ENCODE results near the gene KCNK4. TPM values are rescaled to one million over a fixed set of nuclear protein-coding genes. Genes with fewer than 3 reads are reported as not detected.

Gene KCNK4
- total RNA-seq, 1 experiment from 2014 or later = 0.28 TPM

DNA sequence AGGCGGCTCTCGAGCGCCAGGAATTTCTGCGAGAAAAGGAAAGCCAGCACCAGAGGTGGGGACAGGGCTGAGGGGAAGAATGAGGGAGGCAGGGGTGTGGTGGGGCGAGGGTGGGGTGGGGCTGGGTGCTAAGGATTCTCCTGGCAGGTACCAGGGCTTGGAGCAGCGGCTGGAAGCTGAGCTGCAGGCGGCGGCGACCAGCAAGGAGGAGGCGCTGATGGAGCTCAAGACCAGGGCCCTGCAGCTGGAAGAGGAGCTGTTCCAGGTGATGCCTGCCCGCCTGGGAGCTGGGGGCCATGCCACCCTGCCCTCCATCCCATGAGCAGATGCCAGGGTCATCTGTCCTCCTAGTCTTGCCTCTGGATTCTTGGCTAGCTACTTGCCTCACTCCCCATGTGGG lies 58.3 kb downstream of the KCNK4 start:
- WGBS (ENCODE audit: extremely low coverage, insufficient read length, low lambda C conversion rate) = no CpG with 5 or more reads among the region's 11 CpGs
- no peak overlapping the region for H4K5ac ChIP-seq (ENCODE audit: insufficient read length, low read depth, low read length)

More for the DNA sequence above, 58.3 kb downstream of the KCNK4 start:
- H3K79me1 ChIP-seq (ENCODE audit: insufficient read depth, low read depth, low read length, poor library complexity, severe bottlenecking) = no peaks in the 10 kb centered on the region
- H3K79me2 ChIP-seq (ENCODE audit: insufficient read depth, low read length) = no peaks in the 10 kb centered on the region
- H3K4me1 ChIP-seq (ENCODE audit: insufficient read depth, low read length) = peaks cover 2% of the 10 kb centered on the region; the same call in 1 of the 2 replicates
- no peak overlapping the region for H3K23ac ChIP-seq (ENCODE audit: insufficient read length, low read depth, low read length)
- H3K14ac ChIP-seq (ENCODE audit: insufficient read depth, low read length) = no peak overlapping the region
- Mint-ChIP-seq H3K36me3 (ENCODE audit: insufficient read depth in 1 of 3, low read depth in 3 of 3) (peaks cover 0 to 2% (median 0%) of the 10 kb centered on the region in 3 experiments; a peak in 1 of 7 replicates), H3K4me1 (peaks cover 2 to 11% of the 10 kb centered on the region in 2 experiments; a peak in 3 of 4 replicates), H3K27ac (peak overlapping the region in 1 of 3 experiments; percentile 67; a peak in 1 of 7 replicates), H3K27me3 (ENCODE audit: low read depth) (peaks cover 1% of the 10 kb centered on the region; the same call in 1 of the 2 replicates), H3K4me3 (no peak overlapping the region), H3K9me3 (no peaks in the 10 kb centered on the region)
- no peak overlapping the region for H3K9ac ChIP-seq (ENCODE audit: extremely low read depth, insufficient read length, low read length)
- no peak overlapping the region for H3K56ac ChIP-seq (ENCODE audit: insufficient read length, low read depth, low read length)
- no peak overlapping the region for H3K27ac ChIP-seq (ENCODE audit: insufficient read length, low read depth, low read length)
- no peak overlapping the region for H3T11ph ChIP-seq (ENCODE audit: low read length)
- TF ChIP-seq, protein P1, sequence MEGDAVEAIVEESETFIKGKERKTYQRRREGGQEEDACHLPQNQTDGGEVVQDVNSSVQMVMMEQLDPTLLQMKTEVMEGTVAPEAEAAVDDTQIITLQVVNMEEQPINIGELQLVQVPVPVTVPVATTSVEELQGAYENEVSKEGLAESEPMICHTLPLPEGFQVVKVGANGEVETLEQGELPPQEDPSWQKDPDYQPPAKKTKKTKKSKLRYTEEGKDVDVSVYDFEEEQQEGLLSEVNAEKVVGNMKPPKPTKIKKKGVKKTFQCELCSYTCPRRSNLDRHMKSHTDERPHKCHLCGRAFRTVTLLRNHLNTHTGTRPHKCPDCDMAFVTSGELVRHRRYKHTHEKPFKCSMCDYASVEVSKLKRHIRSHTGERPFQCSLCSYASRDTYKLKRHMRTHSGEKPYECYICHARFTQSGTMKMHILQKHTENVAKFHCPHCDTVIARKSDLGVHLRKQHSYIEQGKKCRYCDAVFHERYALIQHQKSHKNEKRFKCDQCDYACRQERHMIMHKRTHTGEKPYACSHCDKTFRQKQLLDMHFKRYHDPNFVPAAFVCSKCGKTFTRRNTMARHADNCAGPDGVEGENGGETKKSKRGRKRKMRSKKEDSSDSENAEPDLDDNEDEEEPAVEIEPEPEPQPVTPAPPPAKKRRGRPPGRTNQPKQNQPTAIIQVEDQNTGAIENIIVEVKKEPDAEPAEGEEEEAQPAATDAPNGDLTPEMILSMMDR (conservative IDR thresholded peaks at IDR 0.05) = no peak
- H2BK120ac ChIP-seq (ENCODE audit: low read depth, low read length, poor library complexity, severe bottlenecking) = no peak overlapping the region
- no peak overlapping the region for H2BK5ac ChIP-seq (ENCODE audit: insufficient read length, low read length)
- H4K8ac ChIP-seq (replicated peaks; ENCODE audit: insufficient read length, low read depth, low read length) = no peak overlapping the region
- DNase-seq = no peak
- H3K27me3 ChIP-seq (ENCODE audit: insufficient read depth, low read length) = no peaks in the 10 kb centered on the region
- H2BK15ac ChIP-seq (ENCODE audit: low read depth, low read length) = no peak overlapping the region
- H3K4ac ChIP-seq (ENCODE audit: low read depth, low read length) = no peak overlapping the region
- no peaks in the 10 kb centered on the region for H3K9me3 ChIP-seq (ENCODE audit: control insufficient read depth, low read depth, low read length)
- no peak overlapping the region for H2BK20ac ChIP-seq (ENCODE audit: low read depth, low read length, poor library complexity, severe bottlenecking)
- H2AFZ ChIP-seq (ENCODE audit: low read length) = no peak overlapping the region
- no peak overlapping the region for H2BK12ac ChIP-seq (ENCODE audit: insufficient read length, low read depth, low read length)
- H2AK5ac ChIP-seq (ENCODE audit: insufficient read length, low read length) = no peak overlapping the region
- H4K20me1 ChIP-seq (ENCODE audit: control insufficient read depth, insufficient read depth, insufficient read length) = no peaks in the 10 kb centered on the region
- no peaks in the 10 kb centered on the region for H3K23me2 ChIP-seq (ENCODE audit: insufficient read length, low read depth, low read length, poor library complexity, severe bottlenecking)
- H3K18ac ChIP-seq (ENCODE audit: insufficient read length, low read depth, low read length) = no peak overlapping the region
- no peak overlapping the region for H4K91ac ChIP-seq (ENCODE audit: insufficient read length, low read depth, low read length)
- H3K4me2 ChIP-seq (ENCODE audit: insufficient read depth, insufficient read length, low read length) = no peak overlapping the region

Small RNA genes lying within 50 kb of the gene (microRNA-seq; reads per million reads assigned to microRNA genes)
- gene MIR7155 (ENCODE audit: borderline microRNAs expressed) = not detected

Other genes with a start within 250 kb of the KCNK4 start
- 18.3 and 21.2 TPM in 2 replicates for gene MACROD1, start 125.2 kb upstream of the KCNK4 start, total RNA-seq (2021)
- gene STIP1, start 105.1 kb upstream of the KCNK4 start, total RNA-seq (2021) = 331 and 338 TPM in 2 replicates
- gene FERMT3, start 84.6 kb upstream of the KCNK4 start, total RNA-seq (2021) = 6.6 and 10.6 TPM in 2 replicates
- gene TRPT1, start 65.1 kb upstream of the KCNK4 start, total RNA-seq (2021) = 31.5 and 33.6 TPM in 2 replicates
- gene NUDT22, start 65.0 kb upstream of the KCNK4 start, total RNA-seq (2021) = 39.6 and 45.8 TPM in 2 replicates
- gene DNAJC4, start 60.8 kb upstream of the KCNK4 start, total RNA-seq (2021) = 21.0 and 24.2 TPM in 2 replicates
- 57.1 and 57.7 TPM in 2 replicates for gene VEGFB, start 56.7 kb upstream of the KCNK4 start, total RNA-seq (2021)
- 36.5 and 41.0 TPM in 2 replicates for gene FKBP2, start 50.2 kb upstream of the KCNK4 start, total RNA-seq (2021)
- gene PPP1R14B, start 44.4 kb upstream of the KCNK4 start, total RNA-seq (2021) = 358 and 363 TPM in 2 replicates
- gene PLCB3, start 39.8 kb upstream of the KCNK4 start, total RNA-seq (2021) = 79.3 and 80.2 TPM in 2 replicates
- gene BAD, start 6.6 kb upstream of the KCNK4 start, total RNA-seq (2021) = 23.3 and 25.0 TPM in 2 replicates
- 39.6 and 49.7 TPM in 2 replicates for gene GPR137, start 5.5 kb upstream of the KCNK4 start, total RNA-seq (2021)
- gene CATSPERZ, start 9.1 kb downstream of the KCNK4 start, total RNA-seq (2021) = 0.92 and 1.3 TPM in 2 replicates
- 42.3 and 44.0 TPM in 2 replicates for gene ESRRA, start 14.2 kb downstream of the KCNK4 start, total RNA-seq (2021)
- gene TRMT112, start 26.3 kb downstream of the KCNK4 start, total RNA-seq (2021) = 315 and 341 TPM in 2 replicates
- gene PRDX5, start 26.8 kb downstream of the KCNK4 start, total RNA-seq (2021) = 225 and 228 TPM in 2 replicates
- 11.2 and 12.2 TPM in 2 replicates for gene CCDC88B, start 48.9 kb downstream of the KCNK4 start, total RNA-seq (2021)
- gene RPS6KA4, start 67.9 kb downstream of the KCNK4 start, total RNA-seq (2021) = 10.8 and 11.1 TPM in 2 replicates

Data from H9 (cell line).